Omental fat pad (tissue), 4 donors: ENCODE data around the gene SNX27. TPM values are rescaled to one million over a fixed set of nuclear protein-coding genes. Genes with fewer than 3 reads are reported as not detected.

Source experiments
- ATAC-seq: fragments of 150-250 bp; one replicate; pipeline ENCODE4 v1.9.1; 2016; ENCODE audit warnings: mild to moderate bottlenecking, moderate library complexity; ENCODE audit not compliant: low FRiP score
- DNase-seq: peaks from one replicate; pipeline ENCODE4 v3.0.0-alpha.2; 2019; ENCODE audit warnings: low spot score
- total RNA-seq, 4 donors: library from RNA; depleted of rRNA; stranded (reverse); fragments of >200 nt; gene quantifications; one replicate each; pipeline ENCODE4 v1.1.0, GENCODE V29; 2016
- TF ChIP-seq, protein P1 (sequence below), 3 donors: fragments of 450-650 bp; IDR thresholded peaks; one replicate each; pipeline ENCODE4 v1.5.1; 2016 to 2017; ENCODE audit warnings: antibody characterized with exemption in 3 of 3, mild to moderate bottlenecking in 3 of 3, moderate library complexity in 2 of 3

The SNX27 gene
- total RNA-seq, 4 donors from 2014 or later: 21.3 to 41.9 (median 33.6) TPM

DNA sequence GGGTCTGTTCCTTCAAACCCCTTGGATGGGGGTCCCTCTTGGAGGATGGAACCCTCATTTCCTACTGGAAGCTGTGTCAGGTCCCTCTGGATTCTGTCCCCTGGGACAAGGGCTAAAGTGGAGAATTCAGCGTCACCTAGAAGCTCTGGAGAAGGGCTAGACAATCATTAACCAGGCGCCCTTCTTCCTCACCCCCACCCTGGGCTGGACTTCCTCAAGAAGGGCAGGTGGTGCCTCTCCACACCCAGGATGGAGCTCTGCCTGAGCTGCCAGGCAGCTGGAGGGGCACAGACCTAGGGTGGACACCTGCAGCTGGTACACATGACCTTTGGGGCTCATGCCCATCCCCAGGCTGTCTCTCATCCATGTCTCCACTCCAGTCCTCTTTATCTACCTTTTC lies 101.2 kb downstream of the SNX27 start:
- no peak for DNase-seq
- no peak for ATAC-seq
- TF ChIP-seq, protein P1, sequence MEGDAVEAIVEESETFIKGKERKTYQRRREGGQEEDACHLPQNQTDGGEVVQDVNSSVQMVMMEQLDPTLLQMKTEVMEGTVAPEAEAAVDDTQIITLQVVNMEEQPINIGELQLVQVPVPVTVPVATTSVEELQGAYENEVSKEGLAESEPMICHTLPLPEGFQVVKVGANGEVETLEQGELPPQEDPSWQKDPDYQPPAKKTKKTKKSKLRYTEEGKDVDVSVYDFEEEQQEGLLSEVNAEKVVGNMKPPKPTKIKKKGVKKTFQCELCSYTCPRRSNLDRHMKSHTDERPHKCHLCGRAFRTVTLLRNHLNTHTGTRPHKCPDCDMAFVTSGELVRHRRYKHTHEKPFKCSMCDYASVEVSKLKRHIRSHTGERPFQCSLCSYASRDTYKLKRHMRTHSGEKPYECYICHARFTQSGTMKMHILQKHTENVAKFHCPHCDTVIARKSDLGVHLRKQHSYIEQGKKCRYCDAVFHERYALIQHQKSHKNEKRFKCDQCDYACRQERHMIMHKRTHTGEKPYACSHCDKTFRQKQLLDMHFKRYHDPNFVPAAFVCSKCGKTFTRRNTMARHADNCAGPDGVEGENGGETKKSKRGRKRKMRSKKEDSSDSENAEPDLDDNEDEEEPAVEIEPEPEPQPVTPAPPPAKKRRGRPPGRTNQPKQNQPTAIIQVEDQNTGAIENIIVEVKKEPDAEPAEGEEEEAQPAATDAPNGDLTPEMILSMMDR (IDR thresholded peaks at IDR 0.05): no peak

DNA sequence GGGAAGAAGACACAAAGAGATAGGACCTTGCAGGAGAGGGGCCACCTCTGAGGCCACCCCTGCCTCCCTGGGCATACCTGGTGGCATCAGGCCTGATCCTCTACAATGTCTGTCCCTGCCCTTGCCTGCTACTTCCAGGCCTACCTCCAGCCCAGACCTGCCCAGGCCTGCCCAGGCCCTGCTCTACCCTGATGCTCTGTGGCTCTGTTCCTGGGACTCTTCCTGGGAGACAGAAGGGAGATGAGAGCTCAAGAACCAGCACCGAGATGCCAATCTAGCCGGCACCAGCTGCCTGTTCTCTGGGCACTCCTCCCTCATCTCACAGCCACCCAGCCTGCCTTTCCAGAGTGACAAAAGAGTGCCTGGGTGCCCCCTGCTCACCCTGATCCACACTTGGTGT lies 102.0 kb downstream of the SNX27 start:
- DNase-seq: no peak
- ATAC-seq: no peak
- TF ChIP-seq, protein P1 (IDR thresholded peaks at IDR 0.05): no peak

DNA sequence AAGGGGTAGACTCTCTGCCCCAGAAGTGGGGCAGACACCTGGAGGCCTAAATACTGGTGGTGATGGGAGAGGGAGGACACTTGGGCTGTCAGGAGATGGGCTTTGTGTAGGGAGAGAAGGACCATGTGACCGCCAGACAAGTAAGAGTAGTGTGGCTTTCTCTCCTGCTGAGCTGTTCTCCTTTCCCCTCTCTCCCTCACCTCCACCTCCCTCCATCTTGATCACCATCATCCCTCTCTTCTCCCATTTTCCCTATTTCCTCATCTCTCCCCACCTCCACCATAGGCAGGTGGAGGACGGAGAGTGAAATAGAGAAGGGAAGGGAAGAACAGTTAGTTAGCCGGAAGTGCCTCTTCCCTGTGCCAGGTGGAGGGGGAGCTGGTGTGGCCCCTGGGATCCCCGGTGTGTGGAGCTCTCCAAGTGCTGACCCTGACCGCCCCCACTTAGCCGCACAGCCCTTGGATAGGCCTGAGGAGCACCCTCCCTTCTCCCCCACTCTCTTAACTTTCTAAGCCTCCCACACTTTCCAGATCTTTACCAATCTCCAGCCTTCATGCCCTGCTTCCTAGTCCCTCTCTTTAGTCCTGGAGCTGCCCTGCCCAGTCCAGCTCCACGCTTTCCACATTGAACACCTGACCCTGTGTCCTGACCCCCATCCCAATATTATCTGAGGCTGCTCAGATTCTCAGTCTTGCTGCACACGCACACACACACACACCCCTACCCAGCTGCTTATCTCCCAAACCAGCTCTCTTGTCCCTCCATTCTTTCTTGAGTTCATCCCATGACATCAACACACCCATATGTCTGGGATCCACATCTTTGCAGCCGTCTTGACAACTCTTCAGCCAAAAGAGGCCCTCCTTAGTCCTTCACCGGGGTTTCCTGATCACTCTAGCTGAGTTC lies 103.2 kb downstream of the SNX27 start:
- ATAC-seq: no peak
- no peak for DNase-seq
- TF ChIP-seq, protein P1 (IDR thresholded peaks at IDR 0.05): no peak

DNA sequence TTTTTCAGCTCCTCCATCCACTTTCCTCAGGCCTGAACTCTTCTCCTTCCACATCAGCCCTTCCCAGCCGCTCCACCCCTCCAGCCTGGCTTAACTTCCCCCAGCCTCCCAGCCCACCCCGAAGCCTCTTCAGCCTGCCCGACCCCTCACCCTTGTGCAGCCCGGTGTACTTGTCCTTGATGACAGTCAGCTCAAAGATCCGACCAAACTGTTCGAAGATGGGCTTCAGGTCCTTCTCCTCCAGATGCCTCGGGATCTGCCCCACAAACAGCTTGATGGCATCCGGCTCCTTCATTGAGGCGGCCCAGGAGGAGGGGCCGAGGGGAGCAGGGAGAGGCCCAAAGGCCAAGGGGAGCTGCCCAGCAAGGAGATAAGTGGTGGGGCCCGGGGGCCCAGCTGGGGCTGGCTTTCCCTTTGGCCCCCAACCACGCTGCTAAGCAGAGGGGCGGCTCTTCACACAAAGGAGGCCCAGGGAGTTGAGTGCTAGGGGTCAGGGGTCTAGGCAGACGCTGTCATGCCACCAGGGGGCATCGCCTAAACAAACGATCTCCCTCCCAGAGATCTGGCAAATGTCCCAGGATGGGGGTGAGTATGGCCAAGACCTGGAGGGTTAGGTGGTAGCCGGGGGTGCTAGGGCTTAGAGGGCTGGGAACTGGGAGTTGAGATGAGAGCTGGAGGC lies 104.0 kb downstream of the SNX27 start:
- ATAC-seq (no peak), DNase-seq (no peak)
- TF ChIP-seq, protein P1 (IDR thresholded peaks at IDR 0.05): no peak

DNA sequence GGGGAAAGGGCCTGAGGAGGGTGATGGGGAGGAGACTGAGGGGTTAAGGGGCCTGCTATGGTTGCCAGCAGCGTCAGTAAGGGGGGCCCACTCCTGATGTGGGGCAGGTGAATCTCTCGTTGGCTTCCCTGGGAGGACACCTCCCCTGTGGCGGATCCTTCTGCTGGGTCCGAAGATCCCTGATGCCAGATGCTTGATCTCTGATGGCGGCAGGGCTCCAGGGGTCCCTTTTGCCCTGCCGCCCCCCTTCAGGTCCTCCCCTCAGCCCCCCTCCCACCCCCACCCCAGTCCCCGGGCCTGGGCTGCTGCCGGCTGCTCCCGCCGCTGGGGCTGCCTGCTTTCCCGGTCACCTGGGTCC lies 104.5 kb downstream of the SNX27 start:
- TF ChIP-seq, protein P1 (IDR thresholded peaks at IDR 0.05): no peak
- ATAC-seq (no peak), DNase-seq (no peak)

DNA sequence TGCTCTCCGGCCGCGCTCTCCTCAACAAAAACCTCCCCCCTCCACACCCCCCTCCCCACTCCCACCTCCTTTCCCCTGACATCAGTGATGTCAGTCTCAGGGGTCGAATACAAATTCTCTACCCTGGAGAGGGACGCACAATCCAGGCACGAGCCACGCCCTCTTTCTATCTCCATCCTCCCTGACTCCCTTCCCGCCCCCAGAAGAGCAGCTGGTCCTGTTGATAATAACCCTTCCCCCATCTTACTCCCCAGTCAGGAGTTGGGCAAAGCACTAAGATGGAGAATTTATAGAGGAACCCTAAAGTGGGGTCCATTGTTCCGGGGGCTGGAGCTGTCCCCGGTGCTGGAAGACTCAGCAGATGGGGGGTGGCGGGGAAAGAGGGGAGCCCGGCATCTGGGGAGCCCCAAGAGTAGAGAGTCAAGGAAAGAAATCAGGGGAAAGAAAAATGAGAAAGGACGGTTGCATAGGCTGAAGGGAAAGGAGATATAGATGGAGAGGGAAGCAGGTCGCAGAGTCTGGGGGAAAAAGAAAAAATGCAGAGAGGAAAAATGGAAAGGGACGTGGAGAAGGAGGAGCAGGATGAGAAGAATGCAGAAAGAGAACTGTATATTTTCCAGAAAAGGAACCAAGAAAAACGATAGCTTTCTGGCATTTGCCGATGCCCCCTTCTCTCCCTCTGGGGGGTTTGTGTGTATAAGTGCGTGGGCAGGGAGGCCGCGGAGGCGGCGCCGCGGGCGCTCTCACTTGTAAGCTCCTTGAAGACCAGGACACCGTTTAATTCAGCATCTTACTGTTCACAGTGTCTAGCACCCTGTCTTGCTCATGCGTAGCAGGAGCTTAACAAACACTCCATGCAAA lies 105.2 kb downstream of the SNX27 start, which contains the start of gene CELF3:
Gene CELF3 (minus strand): TSS at position 33 of the 861 bp plus-strand sequence. CDS start 783 bp downstream, outside the sequence.
- ATAC-seq: no peak
- DNase-seq: no peak
- TF ChIP-seq, protein P1 (IDR thresholded peaks at IDR 0.05): no peak
